Pancreas (tissue), 10 donors: ENCODE results near the gene CD79B. TPM values are rescaled to one million over a fixed set of nuclear protein-coding genes. Genes with fewer than 3 reads are reported as not detected.
A peak's percentile ranks its signal among the peaks of the same experiment; 100 is the strongest.
"Not testable (repeated sequence)": the region's sequence is repeated elsewhere in the genome, so short reads cannot be mapped to it uniquely, and the experiment has no call there.

Experiments used
- ATAC-seq, 4 donors: fragments of 200-7000 bp; cut with Tn5 transposase; one replicate each; pipeline versions ENCODE4 v1.8.0 to v1.9.1; 2020; ENCODE audit warnings: mild to moderate bottlenecking in 4 of 4, moderate library complexity in 4 of 4
- DNase-seq, 6 donors: peaks; one replicate each; pipeline ENCODE4 v3.0.0-alpha.2; 2020
- FAIRE-seq: peaks from 2 replicates; lab custom pipeline; 2012; peaks lifted over from hg19 to GRCh38; lab: Jason Lieb, UNC
- H3K27ac ChIP-seq, 4 donors: fragments of 200-600 bp; sonication (generic); 1 replicate in 3 of 4; 2 replicates in 1 of 4; pipeline versions ENCODE4 v1.5.0 to v1.8.0; 2020
- H3K27me3 ChIP-seq, 4 donors: fragments of 200-600 bp; one replicate each; pipeline ENCODE4 v1.8.0; 2021
- H3K36me3 ChIP-seq, 3 donors: fragments of 200-600 bp; sonication (generic) in 1 of 3; one replicate each; pipeline versions ENCODE4 v1.5.0 to v1.8.0; 2020 to 2021
- H3K4me1 ChIP-seq, 3 donors: fragments of 200-600 bp; one replicate each; pipeline ENCODE4 v1.8.0; 2021
- H3K4me3 ChIP-seq, 4 donors: fragments of 200-600 bp; sonication (generic) in 2 of 4; one replicate each; pipeline versions ENCODE4 v1.5.0 to v1.8.0; 2020 to 2021
- H3K9me3 ChIP-seq, 4 donors: fragments of 200-600 bp; one replicate each; pipeline ENCODE4 v1.8.0; 2021
- CTCF ChIP-seq, 4 donors: fragments of 200-600 bp; sonication (generic) in 3 of 4; IDR thresholded peaks; one replicate each; pipeline versions ENCODE4 v1.5.0 to v1.8.0; 2021; ENCODE audit warnings: antibody characterized with exemption in 4 of 4
- WGBS, 2 donors: extraction: QIAGEN DNeasy Blood & Tissue Kit; methylation state at CpG; one replicate each; pipeline ENCODE4 v1.1.7; 2013; 5-methylcytosine and 5-hydroxymethylcytosine counted together
- intact Hi-C, 3 donors: fragments of 100-400 bp; cut with DNase I; formaldehyde crosslinking; loops; one replicate each; pipeline versions ENCODE4 v1.11.1 to v1.14.2; 2022
- polyA plus RNA-seq, 2 donors: library from polyadenylated mRNA; stranded (reverse); fragments of 200-250 nt; gene quantifications; one replicate each; pipeline ENCODE4 v1.2.3, GENCODE V29; 2013
- total RNA-seq, 6 donors: library from RNA; stranded (reverse); fragmentation: NEBNext Ultra II Directional in 4 of 6; extraction: Animal tissue kit (Norgen Biotek cat#: 25700) in 4 of 6; gene quantifications; one replicate each; pipeline versions ENCODE4 v1.2.1 to v1.2.4, GENCODE V29; 2021 to 2023
- donor health status: healthy with polysubstance abuse.
- donor health status: DM: no; HTN: no; CAD: no; lungs with moderate emphysema.
- donor health status: DM: no; HTN: no; CAD: no.
- donor health status: control.
- donor health status: control.
- donor health status: Bipolar disorder and iron deficiency.
- donor health status: DM: yes; HTN: yes; CAD: no.
- donor health status: DM: no; HTN: no; CAD: no.
- donor health status: DM: no; HTN: no; CAD: no.
- donor health status: DM: yes; HTN: yes; CAD: no.

CD79B gene
- total and polyA plus RNA-seq, 8 donors: 0.20 to 1.2 (median 0.80) TPM

GRCh38 chr17:63927464-63928171 is 4.5 kb downstream of the CD79B start:
- FAIRE-seq (no peak), DNase-seq (peak in 2 of 6 donors; percentile 5 to 23), ATAC-seq (no peak)
- 61 to 69% methylated on average over 8 of the region's 8 CpGs for WGBS, 2 donors
- H3K4me3 ChIP-seq: no peak overlapping the region
- H3K4me1 ChIP-seq: no peaks in the 10 kb centered on the region
- intact Hi-C loops: no loop called here
- H3K9me3 ChIP-seq: no peaks in the 10 kb centered on the region
- no peak overlapping the region for H3K27ac ChIP-seq
- H3K36me3 ChIP-seq: no peaks in the 10 kb centered on the region
- H3K27me3 ChIP-seq: no peaks in the 10 kb centered on the region
- TF ChIP-seq CTCF (IDR thresholded peaks at IDR 0.05): no peak

- WGBS, 2 donors: 93 to 94% methylated on average over 2 of the region's 2 CpGs
- FAIRE-seq (no peak), DNase-seq (no peak), ATAC-seq (no peak)
- no peaks in the 10 kb centered on the region for H3K4me1 ChIP-seq
- intact Hi-C loops: no loop called here
- TF ChIP-seq CTCF (IDR thresholded peaks at IDR 0.05): no peak
- no peaks in the 10 kb centered on the region for H3K36me3 ChIP-seq
- H3K27me3 ChIP-seq: no peaks in the 10 kb centered on the region
- H3K9me3 ChIP-seq: no peaks in the 10 kb centered on the region
- no peak overlapping the region for H3K4me3 ChIP-seq
- no peak overlapping the region for H3K27ac ChIP-seq
Measured at GRCh38 chr17:63926164-63926563, 6.0 kb downstream of the CD79B start.

- FAIRE-seq: no peak
- no peaks in the 10 kb centered on the region for H3K4me1 ChIP-seq
- 70 to 75% methylated on average over 5 of the region's 5 CpGs for WGBS, 2 donors
Measured at GRCh38 chr17:63925615-63926014, 6.5 kb downstream of the CD79B start.

GRCh38 chr17:63922402-63922801 is 9.7 kb downstream of the CD79B start:
- H3K36me3 ChIP-seq, H3K4me3 ChIP-seq, H3K4me1 ChIP-seq, ATAC-seq, FAIRE-seq, H3K9me3 ChIP-seq, H3K27ac ChIP-seq, intact Hi-C loops, H3K27me3 ChIP-seq: not testable (repeated sequence)
- DNase-seq: peak in 1 of 6 donors; percentile 7
- WGBS, 2 donors: 62 to 64% methylated on average over 9 of the region's 9 CpGs

More at GRCh38 chr17:63925615-63926014, 6.5 kb downstream of the CD79B start:
- intact Hi-C loops: no loop called here
- Histone ChIP-seq H3K27me3 (no peaks in the 10 kb centered on the region), H3K4me3 (no peak overlapping the region), H3K36me3 (no peaks in the 10 kb centered on the region), H3K9me3 (no peaks in the 10 kb centered on the region), H3K27ac (no peak overlapping the region)
- no peak for ATAC-seq
- no peak for TF ChIP-seq CTCF (IDR thresholded peaks at IDR 0.05)
- DNase-seq: peak in 1 of 6 donors; percentile 24

GRCh38 chr17:63920779-63921178 is 11.4 kb downstream of the CD79B start:
- H3K4me3 ChIP-seq: not testable (repeated sequence)

GRCh38 chr17:63920050-63920449 is 12.1 kb downstream of the CD79B start:
- H3K9me3 ChIP-seq, H3K36me3 ChIP-seq, H3K4me3 ChIP-seq, DNase-seq, H3K4me1 ChIP-seq, FAIRE-seq, intact Hi-C loops, H3K27ac ChIP-seq, H3K27me3 ChIP-seq, ATAC-seq: not testable (repeated sequence)
- WGBS, 2 donors: 82 to 94% methylated on average over 6 of the region's 6 CpGs

More at GRCh38 chr17:63920779-63921178, 11.4 kb downstream of the CD79B start:
- WGBS, 2 donors: 68 to 78% methylated on average over 5 of the region's 5 CpGs
- ATAC-seq, H3K9me3 ChIP-seq, H3K27me3 ChIP-seq, H3K4me1 ChIP-seq, intact Hi-C loops, H3K27ac ChIP-seq, H3K36me3 ChIP-seq, FAIRE-seq: not testable (repeated sequence)
- DNase-seq: peak in 1 of 6 donors; percentile 26
